Measurements from ENCODE around the gene HNF1A.

Gene HNF1A

GRCh38 chr12:121026274-121027045 lies 48.1 kb downstream of the HNF1A start:
- no peak for TF ChIP-seq CTCF (IDR thresholded peaks at IDR 0.05; ENCODE audit: poor library complexity, severe bottlenecking)
- H3K36me3 ChIP-seq (ENCODE audit: low read depth) = no peaks in the 10 kb centered on the region
- ATAC-seq (ENCODE audit: low read depth) = no peak
- no peak for DNase-seq (ENCODE audit: low spot score)
- no peaks in the 10 kb centered on the region for H3K4me1 ChIP-seq (ENCODE audit: insufficient read depth, poor library complexity, severe bottlenecking)
- no peak overlapping the region for H3K4me3 ChIP-seq (ENCODE audit: severe bottlenecking)
- no peaks in the 10 kb centered on the region for H3K27me3 ChIP-seq (ENCODE audit: insufficient read depth, poor library complexity, severe bottlenecking)
- no peak overlapping the region for H3K27ac ChIP-seq (ENCODE audit: poor library complexity, severe bottlenecking)
- H3K9me3 ChIP-seq (ENCODE audit: severe bottlenecking) = no peaks in the 10 kb centered on the region

- Histone ChIP-seq H3K36me3 (ENCODE audit: low read depth) (no peaks in the 10 kb centered on the region), H3K4me3 (ENCODE audit: severe bottlenecking) (no peak overlapping the region), H3K9me3 (ENCODE audit: severe bottlenecking) (no peaks in the 10 kb centered on the region), H3K27ac (ENCODE audit: poor library complexity, severe bottlenecking) (no peak overlapping the region), H3K27me3 (ENCODE audit: insufficient read depth, poor library complexity, severe bottlenecking) (no peaks in the 10 kb centered on the region), H3K4me1 (ENCODE audit: insufficient read depth, poor library complexity, severe bottlenecking) (peaks cover 13% of the 10 kb centered on the region)
- DNase-seq (ENCODE audit: low spot score) (no peak), ATAC-seq (ENCODE audit: low read depth) (no peak)
- TF ChIP-seq CTCF (IDR thresholded peaks at IDR 0.05; ENCODE audit: poor library complexity, severe bottlenecking) = no peak
Measured at GRCh38 chr12:121030576-121031212, 52.4 kb downstream of the HNF1A start.

GRCh38 chr12:121033625-121034349 lies 55.4 kb downstream of the HNF1A start:
- Histone ChIP-seq H3K4me1 (ENCODE audit: insufficient read depth, poor library complexity, severe bottlenecking) (peaks cover 26% of the 10 kb centered on the region), H3K27me3 (ENCODE audit: insufficient read depth, poor library complexity, severe bottlenecking) (no peaks in the 10 kb centered on the region), H3K9me3 (ENCODE audit: severe bottlenecking) (no peaks in the 10 kb centered on the region), H3K27ac (ENCODE audit: poor library complexity, severe bottlenecking) (peak overlapping the region; percentile 73), H3K4me3 (ENCODE audit: severe bottlenecking) (no peak overlapping the region), H3K36me3 (ENCODE audit: low read depth) (no peaks in the 10 kb centered on the region)
- ATAC-seq (ENCODE audit: low read depth) = peak; percentile 90
- no peak for TF ChIP-seq CTCF (IDR thresholded peaks at IDR 0.05; ENCODE audit: poor library complexity, severe bottlenecking)
- DNase-seq (ENCODE audit: low spot score) = no peak

GRCh38 chr12:121034616-121035305 lies 56.4 kb downstream of the HNF1A start:
- H3K4me3 ChIP-seq (ENCODE audit: severe bottlenecking) = no peak overlapping the region
- DNase-seq (ENCODE audit: low spot score) (no peak), ATAC-seq (ENCODE audit: low read depth) (no peak)
- no peaks in the 10 kb centered on the region for H3K27me3 ChIP-seq (ENCODE audit: insufficient read depth, poor library complexity, severe bottlenecking)
- H3K27ac ChIP-seq (ENCODE audit: poor library complexity, severe bottlenecking) = peak overlapping the region; percentile 73
- peaks cover 26% of the 10 kb centered on the region for H3K4me1 ChIP-seq (ENCODE audit: insufficient read depth, poor library complexity, severe bottlenecking)
- H3K9me3 ChIP-seq (ENCODE audit: severe bottlenecking) = no peaks in the 10 kb centered on the region
- H3K36me3 ChIP-seq (ENCODE audit: low read depth) = no peaks in the 10 kb centered on the region
- no peak for TF ChIP-seq CTCF (IDR thresholded peaks at IDR 0.05; ENCODE audit: poor library complexity, severe bottlenecking)
